IMR-90 (cell line): ENCODE results near the gene IDH3A. TPM values are rescaled to one million over a fixed set of nuclear protein-coding genes. Genes with fewer than 3 reads are reported as not detected.

Experiments
- ATAC-seq: fragments of 200-7000 bp; cut with Tn5 transposase; 2 replicates; pipeline ENCODE4 v1.9.1; 2020; ENCODE audit warnings: low read depth, mild to moderate bottlenecking, moderate library complexity
- BruUV-seq: library from RNA; stranded (reverse); fragments of 400-500 nt; replicated peaks from 2 replicates; lab custom pipeline; 2021; lab: Mats Ljungman, UMichigan
- CTCF ChIA-PET: fragments of 300-600 bp; formaldehyde crosslinking; extraction: SDS; loops from one replicate; lab custom pipeline; 2021; ENCODE audit warnings: antibody characterized with exemption; lab: Yijun Ruan, JAX
- POLR2A ChIA-PET: fragments of 300-600 bp; sonication (Branson Sonifier 250); formaldehyde crosslinking; loops from one replicate; lab custom pipeline; 2022; ENCODE audit warnings: antibody characterized with exemption; ENCODE audit not compliant: unreplicated experiment; lab: Charles Lee
- DNase-seq: peaks from one replicate; pipeline ENCODE4 v3.0.0; 2013
- H2AFZ ChIP-seq: replicated peaks from 2 replicates; pipeline ENCODE3; 2013; ENCODE audit warnings: low read length, mild to moderate bottlenecking; ENCODE audit not compliant: poor library complexity
- H2AK5ac ChIP-seq: 2 replicates; pipeline ENCODE4 v1.6.1; 2013; ENCODE audit warnings: low read depth, low read length, inconsistent platforms
- H2AK9ac ChIP-seq: replicated peaks from 2 replicates; pipeline ENCODE3; 2013; ENCODE audit warnings: mild to moderate bottlenecking, low read depth, low read length, moderate library complexity; ENCODE audit not compliant: poor library complexity
- H2BK120ac ChIP-seq: 2 replicates; pipeline ENCODE4 v1.6.1; 2013; ENCODE audit warnings: low read depth, low read length, inconsistent platforms
- H2BK15ac ChIP-seq: 3 replicates; pipeline ENCODE4 v1.6.1; 2013; ENCODE audit warnings: low read depth, low read length, inconsistent platforms
- H2BK20ac ChIP-seq: 2 replicates; pipeline ENCODE4 v1.6.1; 2013; ENCODE audit warnings: low read depth, mild to moderate bottlenecking, inconsistent platforms, low read length, moderate library complexity
- H2BK5ac ChIP-seq: 2 replicates; pipeline ENCODE4 v1.6.1; 2013; ENCODE audit warnings: mild to moderate bottlenecking, low read depth, low read length, inconsistent platforms; ENCODE audit not compliant: poor library complexity, severe bottlenecking
- H3K14ac ChIP-seq: replicated peaks from 2 replicates; pipeline ENCODE4 v1.6.1; 2013; ENCODE audit warnings: low read depth, low read length, inconsistent platforms
- H3K18ac ChIP-seq: 2 replicates; pipeline ENCODE4 v1.6.1; 2013; ENCODE audit warnings: low read depth, low read length, control low read depth
- H3K23ac ChIP-seq: 2 replicates; pipeline ENCODE4 v1.6.1; 2013; ENCODE audit warnings: low read depth, low read length, inconsistent platforms
- H3K27ac ChIP-seq: 2 replicates; pipeline ENCODE4 v1.5.1; 2013; ENCODE audit warnings: mild to moderate bottlenecking, control low read depth, low read length; ENCODE audit not compliant: insufficient read depth
- H3K27me3 ChIP-seq: 2 replicates; pipeline ENCODE4 v1.6.1; 2013; ENCODE audit warnings: low read length; ENCODE audit not compliant: control insufficient read depth, insufficient read depth
- H3K36me3 ChIP-seq: 2 replicates; pipeline ENCODE4 v1.6.1; 2013; ENCODE audit warnings: low read length, mixed read lengths; ENCODE audit not compliant: control insufficient read depth, insufficient read depth
- H3K4ac ChIP-seq: 2 replicates; pipeline ENCODE4 v1.6.1; 2013; ENCODE audit warnings: low read depth, low read length, inconsistent platforms
- H3K4me1 ChIP-seq: 2 replicates; pipeline ENCODE4 v1.6.1; 2013; ENCODE audit warnings: low read length, mixed read lengths; ENCODE audit not compliant: control insufficient read depth, insufficient read depth
- H3K4me2 ChIP-seq: 2 replicates; pipeline ENCODE4 v1.6.1; 2013; ENCODE audit warnings: low read depth, mild to moderate bottlenecking, control low read depth, low read length, moderate library complexity
- H3K4me3 ChIP-seq: 2 replicates; pipeline ENCODE4 v1.5.1; 2013; ENCODE audit warnings: low read depth, mild to moderate bottlenecking, control low read depth, low read length, moderate library complexity; ENCODE audit not compliant: insufficient read depth
- H3K56ac ChIP-seq: 2 replicates; pipeline ENCODE4 v1.6.1; 2013; ENCODE audit warnings: low read length, inconsistent platforms; ENCODE audit not compliant: insufficient read depth; ENCODE audit errors: extremely low read depth
- H3K79me1 ChIP-seq, 2 experiments: 2 replicates each; pipeline ENCODE4 v1.6.1; 2013; ENCODE audit warnings: low read length in 2 of 2, inconsistent platforms in 1 of 2, low read depth in 1 of 2
- H3K9ac ChIP-seq: 2 replicates; pipeline ENCODE4 v1.6.1; 2013; ENCODE audit warnings: low read depth, low read length, control low read depth
- H3K9me1 ChIP-seq: 2 replicates; pipeline ENCODE4 v1.6.1; 2013; ENCODE audit warnings: low read length, inconsistent platforms; ENCODE audit not compliant: insufficient read depth
- H3K9me3 ChIP-seq: 2 replicates; pipeline ENCODE4 v1.6.1; 2013; ENCODE audit warnings: low read length; ENCODE audit not compliant: control insufficient read depth, insufficient read depth
- H4K20me1 ChIP-seq: 2 replicates; pipeline ENCODE4 v1.6.1; 2013; ENCODE audit warnings: low read length, inconsistent platforms; ENCODE audit not compliant: insufficient read depth
- H4K5ac ChIP-seq: 2 replicates; pipeline ENCODE4 v1.6.1; 2013; ENCODE audit warnings: mild to moderate bottlenecking, low read depth, low read length, control low read depth
- H4K8ac ChIP-seq, 2 experiments: 2 replicates each; pipeline ENCODE4 v1.6.1; 2013; ENCODE audit warnings: low read depth in 2 of 2, low read length in 2 of 2, control low read depth in 1 of 2, inconsistent platforms in 1 of 2
- H4K91ac ChIP-seq: 2 replicates; pipeline ENCODE4 v1.6.1; 2013; ENCODE audit warnings: low read depth, low read length, inconsistent platforms; ENCODE audit not compliant: insufficient read depth
- CTCF ChIP-seq: conservative IDR thresholded peaks from 2 replicates; pipeline ENCODE4 v1.5.1; 2012; ENCODE audit warnings: mild to moderate bottlenecking, low read depth, low read length, improper control_type of control experiment
- FOS ChIP-seq: fragments of 150-350 bp; IDR thresholded peaks from 2 replicates; pipeline ENCODE4 v1.6.1; 2016; ENCODE audit warnings: low read depth, low read length
- MAZ ChIP-seq: IDR thresholded peaks from 2 replicates; pipeline ENCODE4 v1.6.1; 2012; ENCODE audit warnings: low read depth, mild to moderate bottlenecking, low read length, improper control_type of control experiment, moderate library complexity, borderline replicate concordance
- MXI1 ChIP-seq: IDR thresholded peaks from 2 replicates; pipeline ENCODE4 v1.6.1; 2012; ENCODE audit warnings: low read depth, mild to moderate bottlenecking, low read length, moderate library complexity, borderline replicate concordance
- POLR2A ChIP-seq: IDR thresholded peaks from 2 replicates; pipeline ENCODE4 v1.6.1; 2012; ENCODE audit warnings: mild to moderate bottlenecking, low read depth, low read length
- RAD21 ChIP-seq: IDR thresholded peaks from 2 replicates; pipeline ENCODE4 v1.6.1; 2012; ENCODE audit warnings: low read length, improper control_type of control experiment
- RFX5 ChIP-seq: IDR thresholded peaks from 2 replicates; pipeline ENCODE4 v1.8.0; 2012; ENCODE audit warnings: low read depth, mild to moderate bottlenecking, low read length, moderate library complexity
- SMC3 ChIP-seq: fragments of 150-350 bp; IDR thresholded peaks from 2 replicates; pipeline ENCODE4 v1.6.1; 2016; ENCODE audit warnings: low read depth, mild to moderate bottlenecking, antibody characterized with exemption, low read length, moderate library complexity
- USF2 ChIP-seq: fragments of 150-350 bp; IDR thresholded peaks from 2 replicates; pipeline ENCODE4 v1.6.1; 2017; ENCODE audit warnings: mild to moderate bottlenecking, antibody characterized with exemption, low read length, low read depth
- WGBS, 2 experiments: methylation state at CpG; one replicate each; pipeline versions ENCODE4 v1.1.5 to v1.1.7; 2013; ENCODE audit warnings: missing lambda C conversion rate in 2 of 2; ENCODE audit not compliant: insufficient read length in 1 of 2; ENCODE audit errors: extremely low coverage in 2 of 2; 5-methylcytosine and 5-hydroxymethylcytosine counted together
- dilution Hi-C: fragments of 300-500 bp; cut with HindIII; formaldehyde crosslinking; loops from one replicate; pipeline ENCODE4 v1.14.3; 2018; ENCODE audit warnings: low sequenced_read_pairs; ENCODE audit not compliant: unreplicated experiment
- in situ Hi-C: fragments of 300-500 bp; cut with MboI; formaldehyde crosslinking; loops from 3 replicates; pipeline ENCODE4 v1.14.3; 2019; ENCODE audit warnings: low sequenced_read_pairs, inconsistent platforms, mixed read lengths
- intact Hi-C: fragments of 100-400 bp; cut with micrococcal nuclease; formaldehyde crosslinking; loops from 2 replicates; pipeline ENCODE4 v1.10.0; 2022
- polyA plus RNA-seq, 3 experiments: library from polyadenylated mRNA; depleted of rRNA; stranded (reverse); fragments of >200 nt; gene quantifications; 2 replicates each; pipeline ENCODE4 v1.2.3, GENCODE V29; 2012; ENCODE audit warnings: low replicate concordance in 1 of 3
- total RNA-seq: library from RNA; depleted of rRNA; stranded (reverse); fragments of >200 nt; gene quantifications from 2 replicates; pipeline ENCODE4 v1.2.3, GENCODE V29; 2012

IDH3A gene
- total and polyA plus RNA-seq, 2 of the 4 experiments (the other 2 are of a cell fraction), result 34.5 to 47.7 TPM

DNA sequence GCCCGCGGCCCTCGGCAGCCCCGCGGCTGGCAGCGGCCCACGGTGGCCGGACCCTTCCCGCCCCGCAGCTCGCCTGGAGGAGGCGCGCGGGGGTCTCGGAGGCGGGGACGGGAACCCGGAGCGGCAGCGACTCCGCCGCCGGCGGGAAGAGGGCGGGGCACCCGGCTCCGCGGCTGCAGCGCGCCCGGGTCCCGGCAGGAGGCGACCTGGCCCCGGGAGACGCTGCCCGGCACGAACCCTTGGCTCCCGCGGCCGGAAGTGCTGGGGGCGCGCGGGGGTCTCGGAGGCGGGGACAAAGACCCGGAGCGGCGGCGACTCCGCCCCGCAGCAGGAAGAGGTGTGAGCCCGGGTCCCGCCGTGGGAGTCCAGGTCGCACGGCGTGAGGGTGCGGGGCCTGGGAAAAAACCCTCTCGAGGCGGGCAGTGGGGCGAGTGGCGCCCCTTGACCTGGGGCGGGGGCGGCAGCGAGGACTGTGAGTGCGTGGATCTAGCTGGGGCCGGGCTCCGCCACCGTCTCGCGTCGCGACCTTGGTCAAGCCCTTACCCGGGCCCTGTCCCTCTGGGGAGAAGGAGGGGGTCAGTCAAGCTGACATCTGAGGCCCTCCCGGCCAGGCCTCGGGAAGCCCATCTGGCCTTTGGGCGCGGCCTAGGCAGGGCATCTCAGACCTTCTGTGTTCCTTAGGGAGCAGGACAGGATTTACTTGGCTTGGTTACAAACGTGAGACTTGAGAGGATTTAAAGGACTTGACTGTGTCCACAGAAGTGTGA, 17.7 kb upstream of the IDH3A start, which contains the start of gene CIB2:
Gene CIB2, minus strand, starts transcription at position 151 of the 767 bp plus-strand sequence. CDS start 230 bp downstream, outside the sequence.
- Histone ChIP-seq H2BK20ac (peak within 1 kb of the TSS; percentile 20; the same call in 1 of the 2 replicates), H4K20me1 (0 out of 2 replicates have a peak, but pooled peaks cover 6% of the 10 kb centered on the region), H3K27me3 (no peaks in the 10 kb centered on the region), H2BK5ac (peak within 1 kb of the TSS; percentile 1), H2BK15ac (peak within 1 kb of the TSS; percentile 3; the same call in 1 of the 3 replicates), H4K8ac (peak within 1 kb of the TSS; percentile 79 to 84), H3K9me1 (peaks cover 3% of the 10 kb centered on the region), H2AFZ (peak within 1 kb of the TSS; percentile 96), H3K9ac (peak within 1 kb of the TSS; percentile 82), H3K23ac (peak within 1 kb of the TSS; percentile 54), H3K4me3 (peak within 1 kb of the TSS; percentile 63), H3K4ac (peak within 1 kb of the TSS; percentile 87), H3K56ac (peak within 1 kb of the TSS; percentile 5; the same call in 1 of the 2 replicates), H3K4me2 (peak within 1 kb of the TSS; percentile 76), H3K14ac (peak within 1 kb of the TSS; percentile 39), H3K27ac (peak within 1 kb of the TSS; percentile 38), H4K91ac (peak within 1 kb of the TSS; percentile 39), H2AK5ac (no peak within 1 kb of the TSS; the same call in 1 of the 2 replicates), H4K5ac (peak within 1 kb of the TSS; percentile 61), H3K36me3 (no peaks in the 10 kb centered on the region), H3K9me3 (no peaks in the 10 kb centered on the region), H3K79me1 (no peaks in the 10 kb centered on the region), H3K4me1 (peaks cover 4% of the 10 kb centered on the region), H2BK120ac (peak within 1 kb of the TSS; percentile 39; the same call in 1 of the 2 replicates), H2AK9ac (peak within 1 kb of the TSS; percentile 63), H3K18ac (peak within 1 kb of the TSS; percentile 78)
- DNase-seq (peak; percentile 41), ATAC-seq (peak; percentile 96)
- intact Hi-C loops (loop anchor here (5.0 kb wide), 1 partner anchor 111 kb away; no protein-coding TSS in a partner anchor), in situ Hi-C loops (no loop called here), dilution Hi-C loops (no loop called here)
- BruUV-seq, result no TSS peak
- WGBS, 2 experiments, result 1% methylated on average over 16 of the region's 79 CpGs; no CpG with 5 or more reads in 1 of the 2 experiments
- CTCF ChIA-PET, result interaction anchor here (0.9 to 1.8 kb wide), 4 partner anchors 8 to 173 kb away, joined by 3 read pairs; no protein-coding TSS in a partner anchor
- TF ChIP-seq RFX5 (no peak), CTCF (peak; percentile 72), SMC3 (peak; percentile 56), POLR2A (0 out of 2 replicates have a peak, but pooled peaks have one; percentile 30), RAD21 (peak; percentile 56), MXI1 (no peak), FOS (no peak), USF2 (no peak), MAZ (peak; percentile 81; the same call in 1 of the 2 replicates)
- POLR2A ChIA-PET, result no interaction called here
